Tibial artery (tissue), 4 donors: ENCODE data around the gene HAL.

ENCODE experiments used
- DNase-seq, 2 donors: peaks; one replicate each; pipeline ENCODE4 v3.0.0-alpha.2; 2019
- H3K27ac ChIP-seq, 2 donors: fragments of 200-600 bp; sonication (generic) in 1 of 2; 1 replicate in 1 of 2; 2 replicates in 1 of 2; pipeline ENCODE4 v1.5.1; 2018 to 2019; ENCODE audit warnings: mild to moderate bottlenecking in 1 of 2
- H3K27me3 ChIP-seq, 2 donors: fragments of 200-600 bp; sonication (generic) in 1 of 2; one replicate each; pipeline versions ENCODE4 v1.5.1 to v1.6.0; 2016 to 2019
- H3K36me3 ChIP-seq, 3 donors: fragments of 200-600 bp; sonication (generic) in 2 of 3; one replicate each; pipeline ENCODE4 v1.5.1; 2016 to 2019; ENCODE audit warnings: mild to moderate bottlenecking in 2 of 3
- H3K4me1 ChIP-seq, 4 donors: fragments of 200-600 bp; sonication (generic) in 2 of 4; 1 replicate in 3 of 4; 2 replicates in 1 of 4; pipeline ENCODE4 v1.5.1; 2016 to 2019
- H3K4me3 ChIP-seq, 2 donors: fragments of 200-600 bp; sonication (generic) in 1 of 2; 1 replicate in 1 of 2; 2 replicates in 1 of 2; pipeline ENCODE4 v1.5.1; 2018 to 2019; ENCODE audit warnings: mild to moderate bottlenecking in 2 of 2
- H3K9me3 ChIP-seq, 3 donors: fragments of 200-600 bp; sonication (generic) in 1 of 3; one replicate each; pipeline ENCODE4 v1.5.1; 2016 to 2019
- CTCF ChIP-seq, 2 experiments: fragments of 200-600 bp in 1 of 2; fragments of 450-650 bp in 1 of 2; IDR thresholded peaks; one replicate each; pipeline ENCODE4 v1.5.1; 2017 to 2019; ENCODE audit warnings: antibody characterized with exemption in 2 of 2, mild to moderate bottlenecking in 1 of 2, moderate library complexity in 1 of 2
- intact Hi-C: fragments of 100-400 bp; cut with DNase I; formaldehyde crosslinking; loops from one replicate; pipeline ENCODE4 v1.15.0; 2023; ENCODE audit warnings: low total_unique reads

HAL gene

GRCh38 chr12:95989504-95990123, 6.5 kb downstream of the HAL start:
- no peak for TF ChIP-seq CTCF (IDR thresholded peaks at IDR 0.05)
- no peaks in the 10 kb centered on the region for H3K36me3 ChIP-seq
- no peaks in the 10 kb centered on the region for H3K4me1 ChIP-seq
- no peak overlapping the region for H3K27ac ChIP-seq
- no peak overlapping the region for H3K4me3 ChIP-seq
- H3K9me3 ChIP-seq = no peaks in the 10 kb centered on the region
- H3K27me3 ChIP-seq = no peaks in the 10 kb centered on the region
- intact Hi-C loops = loop anchor here (10.0 kb wide), 1 partner anchor 415 kb away; no protein-coding TSS in a partner anchor
- DNase-seq = no peak

GRCh38 chr12:95988506-95989275, 7.5 kb downstream of the HAL start:
- no peak for DNase-seq
- Histone ChIP-seq H3K4me1 (no peaks in the 10 kb centered on the region), H3K4me3 (no peak overlapping the region), H3K27me3 (no peaks in the 10 kb centered on the region), H3K9me3 (no peaks in the 10 kb centered on the region), H3K27ac (no peak overlapping the region), H3K36me3 (no peaks in the 10 kb centered on the region)
- intact Hi-C loops = no loop called here
- no peak for TF ChIP-seq CTCF (IDR thresholded peaks at IDR 0.05)

- intact Hi-C loops = no loop called here
- H3K36me3 ChIP-seq = no peaks in the 10 kb centered on the region
- no peak for TF ChIP-seq CTCF (IDR thresholded peaks at IDR 0.05)
- no peaks in the 10 kb centered on the region for H3K9me3 ChIP-seq
- H3K27me3 ChIP-seq = no peaks in the 10 kb centered on the region
- no peaks in the 10 kb centered on the region for H3K4me1 ChIP-seq
- no peak for DNase-seq
- no peak overlapping the region for H3K27ac ChIP-seq
- no peak overlapping the region for H3K4me3 ChIP-seq
These were observed 9.2 kb downstream of the HAL start for GRCh38 chr12:95986635-95987570.

- intact Hi-C loops = no loop called here
- TF ChIP-seq CTCF (IDR thresholded peaks at IDR 0.05) = no peak
- no peak overlapping the region for H3K27ac ChIP-seq
These were observed 11.5 kb downstream of the HAL start for GRCh38 chr12:95984682-95985081.

GRCh38 chr12:95982602-95983001, 13.5 kb downstream of the HAL start:
- no peaks in the 10 kb centered on the region for H3K9me3 ChIP-seq
- no peak for TF ChIP-seq CTCF (IDR thresholded peaks at IDR 0.05)
- intact Hi-C loops = no loop called here
- H3K27ac ChIP-seq = no peak overlapping the region
- H3K27me3 ChIP-seq = no peaks in the 10 kb centered on the region
- no peak for DNase-seq
- H3K4me1 ChIP-seq = no peaks in the 10 kb centered on the region
- no peaks in the 10 kb centered on the region for H3K36me3 ChIP-seq
- H3K4me3 ChIP-seq = no peak overlapping the region

More at GRCh38 chr12:95984682-95985081, 11.5 kb downstream of the HAL start:
- H3K4me3 ChIP-seq = no peak overlapping the region
- DNase-seq = no peak
- H3K9me3 ChIP-seq = no peaks in the 10 kb centered on the region
- no peaks in the 10 kb centered on the region for H3K36me3 ChIP-seq
- H3K4me1 ChIP-seq = no peaks in the 10 kb centered on the region
- H3K27me3 ChIP-seq = no peaks in the 10 kb centered on the region
